ENCODE data around the gene TPRG1. TPM values are rescaled to one million over a fixed set of nuclear protein-coding genes. Genes with fewer than 3 reads are reported as not detected.

The TPRG1 gene
- total RNA-seq, 2 donors from 2014 or later = 0.69 to 1.3 TPM

DNA sequence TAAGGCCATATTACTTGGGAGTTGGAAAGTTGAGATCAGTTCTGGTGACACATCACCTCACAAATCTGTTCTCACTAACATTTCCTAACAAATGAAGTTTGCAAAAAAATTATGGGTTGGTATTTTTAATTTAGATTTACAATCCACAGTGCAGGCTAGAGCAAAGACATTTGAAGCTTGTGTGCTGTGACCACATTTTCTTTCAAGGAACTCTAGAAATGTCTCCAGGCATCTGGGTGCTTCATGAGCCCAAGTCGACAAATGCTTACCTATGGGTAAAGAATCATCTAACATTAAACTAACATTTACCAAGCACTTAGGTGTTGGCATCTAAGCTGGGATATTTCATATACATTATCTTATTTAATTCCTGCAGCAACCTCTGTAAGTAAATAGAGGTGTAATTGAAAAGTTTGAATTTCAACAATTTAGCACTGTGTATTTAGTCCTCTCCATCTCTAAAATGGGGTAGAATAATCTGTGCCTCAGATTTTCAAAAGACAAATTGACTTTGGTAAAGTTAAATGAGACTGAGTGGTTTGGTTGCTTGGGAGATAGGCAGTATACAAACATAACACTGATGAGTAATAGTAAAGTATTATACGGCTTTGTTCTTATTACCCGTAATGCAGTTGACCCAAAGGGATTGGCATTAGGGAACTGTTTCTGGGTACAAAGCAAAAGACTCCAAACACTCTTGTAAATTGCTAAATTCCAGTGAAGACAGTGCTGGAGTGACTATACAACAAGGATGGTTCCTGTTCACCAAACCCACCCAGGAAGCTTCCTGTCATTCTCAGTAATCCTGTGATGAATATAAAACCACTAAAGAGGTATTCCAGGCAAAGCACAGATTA is 162.5 kb downstream of the TPRG1 start:
- H3K36me3 Mint-ChIP-seq (ENCODE audit: low read depth) = no peaks in the 10 kb centered on the region
- H3K27ac Mint-ChIP-seq = no peak overlapping the region
- TF ChIP-seq, protein P1, sequence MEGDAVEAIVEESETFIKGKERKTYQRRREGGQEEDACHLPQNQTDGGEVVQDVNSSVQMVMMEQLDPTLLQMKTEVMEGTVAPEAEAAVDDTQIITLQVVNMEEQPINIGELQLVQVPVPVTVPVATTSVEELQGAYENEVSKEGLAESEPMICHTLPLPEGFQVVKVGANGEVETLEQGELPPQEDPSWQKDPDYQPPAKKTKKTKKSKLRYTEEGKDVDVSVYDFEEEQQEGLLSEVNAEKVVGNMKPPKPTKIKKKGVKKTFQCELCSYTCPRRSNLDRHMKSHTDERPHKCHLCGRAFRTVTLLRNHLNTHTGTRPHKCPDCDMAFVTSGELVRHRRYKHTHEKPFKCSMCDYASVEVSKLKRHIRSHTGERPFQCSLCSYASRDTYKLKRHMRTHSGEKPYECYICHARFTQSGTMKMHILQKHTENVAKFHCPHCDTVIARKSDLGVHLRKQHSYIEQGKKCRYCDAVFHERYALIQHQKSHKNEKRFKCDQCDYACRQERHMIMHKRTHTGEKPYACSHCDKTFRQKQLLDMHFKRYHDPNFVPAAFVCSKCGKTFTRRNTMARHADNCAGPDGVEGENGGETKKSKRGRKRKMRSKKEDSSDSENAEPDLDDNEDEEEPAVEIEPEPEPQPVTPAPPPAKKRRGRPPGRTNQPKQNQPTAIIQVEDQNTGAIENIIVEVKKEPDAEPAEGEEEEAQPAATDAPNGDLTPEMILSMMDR (conservative IDR thresholded peaks at IDR 0.05) = no peak
- Histone ChIP-seq H3K36me3 (ENCODE audit: control insufficient read depth, insufficient read depth, low read length) (no peaks in the 10 kb centered on the region), H3K9ac (ENCODE audit: extremely low read depth, low read length, poor library complexity, severe bottlenecking) (no peak overlapping the region), H3K27ac (ENCODE audit: low read depth, low read length) (no peak overlapping the region), H3K4me1 (ENCODE audit: control insufficient read depth, insufficient read depth, low read length) (no peaks in the 10 kb centered on the region), H3K27me3 (ENCODE audit: control insufficient read depth, insufficient read depth, low read length, poor library complexity, severe bottlenecking) (no peaks in the 10 kb centered on the region), H3K4me3 (ENCODE audit: low read length) (no peak overlapping the region), H3K9me3 (ENCODE audit: control insufficient read depth, low read length) (no peaks in the 10 kb centered on the region)
- H3K9me3 Mint-ChIP-seq = no peaks in the 10 kb centered on the region
- DNase-seq = no peak
- H3K4me3 Mint-ChIP-seq = no peak overlapping the region
- no peaks in the 10 kb centered on the region for H3K4me1 Mint-ChIP-seq
- H3K27me3 Mint-ChIP-seq (ENCODE audit: insufficient read depth) = no peaks in the 10 kb centered on the region
- 87 to 100% methylated on average over 1 to 3 of the region's 3 CpGs for WGBS, 2 experiments (ENCODE audit: insufficient coverage in 1 of 2, insufficient read length in 1 of 2)

GRCh38 chr3:189337673-189338091 is 165.9 kb downstream of the TPRG1 start:
- no peaks in the 10 kb centered on the region for H3K9me3 Mint-ChIP-seq
- Histone ChIP-seq H3K36me3 (ENCODE audit: control insufficient read depth, insufficient read depth, low read length) (no peaks in the 10 kb centered on the region), H3K4me1 (ENCODE audit: control insufficient read depth, insufficient read depth, low read length) (no peaks in the 10 kb centered on the region), H3K27ac (ENCODE audit: low read depth, low read length) (no peak overlapping the region), H3K27me3 (ENCODE audit: control insufficient read depth, insufficient read depth, low read length, poor library complexity, severe bottlenecking) (peaks cover 8% of the 10 kb centered on the region), H3K9ac (ENCODE audit: extremely low read depth, low read length, poor library complexity, severe bottlenecking) (no peak overlapping the region), H3K9me3 (ENCODE audit: control insufficient read depth, low read length) (no peaks in the 10 kb centered on the region), H3K4me3 (ENCODE audit: low read length) (no peak overlapping the region)
- DNase-seq = no peak
- H3K4me1 Mint-ChIP-seq = no peaks in the 10 kb centered on the region
- no peaks in the 10 kb centered on the region for H3K36me3 Mint-ChIP-seq (ENCODE audit: low read depth)
- peaks cover 5% of the 10 kb centered on the region for H3K27me3 Mint-ChIP-seq (ENCODE audit: insufficient read depth)
- H3K4me3 Mint-ChIP-seq = no peak overlapping the region
- TF ChIP-seq, protein P1 (conservative IDR thresholded peaks at IDR 0.05) = peak; percentile 23
- H3K27ac Mint-ChIP-seq = no peak overlapping the region

DNA sequence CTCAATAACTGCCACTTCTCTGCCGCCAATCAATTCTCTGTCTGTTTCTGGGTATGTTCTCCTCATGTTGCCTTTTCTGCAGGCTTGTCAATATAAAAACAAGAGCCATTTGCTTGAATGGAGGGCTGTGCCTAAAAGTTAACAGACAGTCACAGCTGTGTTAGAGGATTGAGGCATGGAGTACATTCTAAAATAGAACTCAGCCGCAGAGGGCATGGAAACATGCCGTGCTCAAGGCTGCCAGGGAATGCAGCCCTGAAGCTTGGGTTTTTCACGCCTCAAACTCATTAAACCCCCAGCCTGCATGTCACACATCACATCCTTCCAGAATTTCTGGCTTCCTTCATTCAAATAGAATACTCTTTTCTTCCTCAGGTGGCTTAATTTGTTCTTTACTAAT is 166.6 kb downstream of the TPRG1 start:
- H3K4me3 Mint-ChIP-seq = no peak overlapping the region
- no peaks in the 10 kb centered on the region for H3K36me3 ChIP-seq (ENCODE audit: control insufficient read depth, insufficient read depth, low read length)
- peaks cover 15% of the 10 kb centered on the region for H3K27me3 ChIP-seq (ENCODE audit: control insufficient read depth, insufficient read depth, low read length, poor library complexity, severe bottlenecking)
- 96 to 100% methylated on average over 4 of the region's 4 CpGs for WGBS, 2 experiments (ENCODE audit: insufficient coverage in 1 of 2, insufficient read length in 1 of 2)
- peak overlapping the region; percentile 16 for H3K27ac Mint-ChIP-seq
- TF ChIP-seq, protein P1 (conservative IDR thresholded peaks at IDR 0.05) = no peak
- no peak for DNase-seq
- no peaks in the 10 kb centered on the region for H3K36me3 Mint-ChIP-seq (ENCODE audit: low read depth)
- H3K9me3 ChIP-seq (ENCODE audit: control insufficient read depth, low read length) = no peaks in the 10 kb centered on the region
- H3K4me3 ChIP-seq (ENCODE audit: low read length) = no peak overlapping the region
- H3K4me1 ChIP-seq (ENCODE audit: control insufficient read depth, insufficient read depth, low read length) = no peaks in the 10 kb centered on the region
- H3K4me1 Mint-ChIP-seq = no peaks in the 10 kb centered on the region
- H3K27ac ChIP-seq (ENCODE audit: low read depth, low read length) = no peak overlapping the region
- H3K9me3 Mint-ChIP-seq = no peaks in the 10 kb centered on the region
- no peak overlapping the region for H3K9ac ChIP-seq (ENCODE audit: extremely low read depth, low read length, poor library complexity, severe bottlenecking)
- H3K27me3 Mint-ChIP-seq (ENCODE audit: insufficient read depth) = peaks cover 10% of the 10 kb centered on the region

Data from endodermal cell (in vitro differentiated cells).